H9 (cell line): ENCODE results near the gene MUTYH. TPM values are rescaled to one million over a fixed set of nuclear protein-coding genes. Genes with fewer than 3 reads are reported as not detected.

Source experiments
- DNase-seq: peaks from one replicate; pipeline ENCODE4 v3.0.0-alpha.2; 2017
- H2AFZ ChIP-seq: one replicate; pipeline ENCODE4 v1.6.1; 2013; ENCODE audit warnings: mild to moderate bottlenecking, low read length, control low read depth, moderate library complexity
- H2AK5ac ChIP-seq: 2 replicates; pipeline ENCODE4 v1.6.1; 2013; ENCODE audit warnings: low read length, control low read depth, mixed read lengths; ENCODE audit not compliant: insufficient read length
- H2BK120ac ChIP-seq: one replicate; pipeline ENCODE4 v1.6.1; 2013; ENCODE audit warnings: low read depth, mild to moderate bottlenecking, low read length, control low read depth, inconsistent platforms; ENCODE audit not compliant: poor library complexity, severe bottlenecking
- H2BK12ac ChIP-seq: 2 replicates; pipeline ENCODE4 v1.6.1; 2013; ENCODE audit warnings: low read length, control low read depth, mixed read lengths, low read depth; ENCODE audit not compliant: insufficient read length
- H2BK15ac ChIP-seq: 2 replicates; pipeline ENCODE4 v1.6.1; 2013; ENCODE audit warnings: low read depth, low read length, control low read depth
- H2BK20ac ChIP-seq: one replicate; pipeline ENCODE4 v1.6.1; 2013; ENCODE audit warnings: low read depth, mild to moderate bottlenecking, low read length, control low read depth, inconsistent platforms; ENCODE audit not compliant: poor library complexity, severe bottlenecking
- H2BK5ac ChIP-seq: 2 replicates; pipeline ENCODE4 v1.6.1; 2013; ENCODE audit warnings: low read length, control low read depth, mixed read lengths; ENCODE audit not compliant: insufficient read length
- H3K14ac ChIP-seq: 2 replicates; pipeline ENCODE4 v1.6.1; 2013; ENCODE audit warnings: low read length, control low read depth; ENCODE audit not compliant: insufficient read depth
- H3K18ac ChIP-seq: 2 replicates; pipeline ENCODE4 v1.6.1; 2013; ENCODE audit warnings: low read depth, mild to moderate bottlenecking, mixed read lengths, low read length, control low read depth; ENCODE audit not compliant: insufficient read length
- H3K23ac ChIP-seq: 2 replicates; pipeline ENCODE4 v1.6.1; 2013; ENCODE audit warnings: low read length, control low read depth, mixed read lengths, low read depth; ENCODE audit not compliant: insufficient read length
- H3K23me2 ChIP-seq: 2 replicates; pipeline ENCODE4 v1.6.1; 2013; ENCODE audit warnings: low read depth, mild to moderate bottlenecking, mixed read lengths, low read length, control low read depth; ENCODE audit not compliant: insufficient read length, poor library complexity, severe bottlenecking
- H3K27ac ChIP-seq: 2 replicates; pipeline ENCODE4 v1.5.1; 2013; ENCODE audit warnings: low read length, control low read depth, mixed read lengths, low read depth; ENCODE audit not compliant: insufficient read length
- H3K27me3 ChIP-seq: 2 replicates; pipeline ENCODE4 v1.6.1; 2013; ENCODE audit warnings: low read length, control low read depth, inconsistent platforms; ENCODE audit not compliant: insufficient read depth
- H3K4ac ChIP-seq: 2 replicates; pipeline ENCODE4 v1.6.1; 2013; ENCODE audit warnings: low read depth, mild to moderate bottlenecking, control low read depth, inconsistent platforms, low read length, moderate library complexity
- H3K4me1 ChIP-seq: 2 replicates; pipeline ENCODE4 v1.6.1; 2013; ENCODE audit warnings: low read length, control low read depth, inconsistent platforms; ENCODE audit not compliant: insufficient read depth
- H3K4me2 ChIP-seq: 2 replicates; pipeline ENCODE4 v1.6.1; 2013; ENCODE audit warnings: low read length, control low read depth, mixed read lengths; ENCODE audit not compliant: insufficient read length, insufficient read depth
- H3K56ac ChIP-seq: 2 replicates; pipeline ENCODE4 v1.6.1; 2013; ENCODE audit warnings: low read depth, mild to moderate bottlenecking, mixed read lengths, low read length, control low read depth; ENCODE audit not compliant: insufficient read length
- H3K79me1 ChIP-seq: 2 replicates; pipeline ENCODE4 v1.6.1; 2013; ENCODE audit warnings: low read depth, mild to moderate bottlenecking, moderate library complexity, low read length, control low read depth, inconsistent platforms; ENCODE audit not compliant: insufficient read depth, poor library complexity, severe bottlenecking
- H3K79me2 ChIP-seq: 2 replicates; pipeline ENCODE4 v1.6.1; 2013; ENCODE audit warnings: low read length, control low read depth, inconsistent platforms; ENCODE audit not compliant: insufficient read depth
- H3K9ac ChIP-seq: 2 replicates; pipeline ENCODE4 v1.6.1; 2013; ENCODE audit warnings: low read length, control low read depth, mixed read lengths; ENCODE audit not compliant: insufficient read length; ENCODE audit errors: extremely low read depth
- H3K9me3 ChIP-seq: one replicate; pipeline ENCODE4 v1.6.1; 2013; ENCODE audit warnings: low read depth, low read length, inconsistent platforms; ENCODE audit not compliant: control insufficient read depth
- H3T11ph ChIP-seq: one replicate; pipeline ENCODE4 v1.6.1; 2013; ENCODE audit warnings: mild to moderate bottlenecking, low read length, control low read depth, inconsistent platforms
- H4K20me1 ChIP-seq: one replicate; pipeline ENCODE4 v1.6.1; 2013; ENCODE audit not compliant: control insufficient read depth, insufficient read length, insufficient read depth
- H4K5ac ChIP-seq: 2 replicates; pipeline ENCODE4 v1.6.1; 2013; ENCODE audit warnings: low read depth, mild to moderate bottlenecking, mixed read lengths, low read length, control low read depth; ENCODE audit not compliant: insufficient read length
- H4K8ac ChIP-seq: replicated peaks from 2 replicates; pipeline ENCODE4 v1.6.1; 2013; ENCODE audit warnings: low read length, control low read depth, mixed read lengths, low read depth; ENCODE audit not compliant: insufficient read length
- H4K91ac ChIP-seq: 2 replicates; pipeline ENCODE4 v1.6.1; 2013; ENCODE audit warnings: low read depth, mild to moderate bottlenecking, moderate library complexity, mixed read lengths, low read length, control low read depth; ENCODE audit not compliant: insufficient read length
- H3K27ac Mint-ChIP-seq, 3 experiments: 2 replicates in 2 of 3; 3 replicates in 1 of 3; pipeline ENCODE4 v1.8.0; 2020 to 2021; ENCODE audit warnings: mixed read lengths in 3 of 3, mild to moderate bottlenecking in 1 of 3, moderate library complexity in 1 of 3
- H3K27me3 Mint-ChIP-seq: 2 replicates; pipeline ENCODE4 v1.8.0; 2021; ENCODE audit warnings: low read depth, mild to moderate bottlenecking, moderate library complexity, mixed read lengths
- H3K36me3 Mint-ChIP-seq, 3 experiments: 2 replicates in 2 of 3; 3 replicates in 1 of 3; pipeline ENCODE4 v1.8.0; 2020 to 2021; ENCODE audit warnings: low read depth in 3 of 3, mixed read lengths in 3 of 3; ENCODE audit not compliant: insufficient read depth in 1 of 3
- H3K4me1 Mint-ChIP-seq, 2 experiments: 2 replicates each; pipeline ENCODE4 v1.8.0; 2020; ENCODE audit warnings: mixed read lengths in 2 of 2
- H3K4me3 Mint-ChIP-seq, 2 experiments: 2 replicates in 1 of 2; 3 replicates in 1 of 2; pipeline ENCODE4 v1.8.0; 2020 to 2021; ENCODE audit warnings: mild to moderate bottlenecking in 2 of 2, mixed read lengths in 2 of 2, moderate library complexity in 1 of 2
- H3K9me3 Mint-ChIP-seq, 2 experiments: 2 replicates in 1 of 2; 3 replicates in 1 of 2; pipeline ENCODE4 v1.8.0; 2020; ENCODE audit warnings: mild to moderate bottlenecking in 2 of 2, mixed read lengths in 2 of 2, moderate library complexity in 1 of 2
- WGBS: extraction: QIAGEN DNeasy Blood & Tissue Kit; methylation state at CpG from one replicate; pipeline ENCODE4 v1.1.7; 2013; ENCODE audit warnings: missing lambda C conversion rate, low lambda C conversion rate, mixed read lengths; ENCODE audit not compliant: insufficient read length; ENCODE audit errors: extremely low coverage; 5-methylcytosine and 5-hydroxymethylcytosine counted together
- total RNA-seq: library from RNA; stranded (reverse); gene quantifications from 2 replicates; pipeline ENCODE4 v1.2.1, GENCODE V29; 2021
- TF ChIP-seq, protein P1 (sequence below): fragments of 200-600 bp; sonication (generic); conservative IDR thresholded peaks from 3 replicates; pipeline ENCODE4 v1.8.0; 2021; ENCODE audit warnings: antibody characterized with exemption, mild to moderate bottlenecking

MUTYH gene
- total RNA-seq, 1 experiment from 2014 or later: 52.6 TPM

DNA sequence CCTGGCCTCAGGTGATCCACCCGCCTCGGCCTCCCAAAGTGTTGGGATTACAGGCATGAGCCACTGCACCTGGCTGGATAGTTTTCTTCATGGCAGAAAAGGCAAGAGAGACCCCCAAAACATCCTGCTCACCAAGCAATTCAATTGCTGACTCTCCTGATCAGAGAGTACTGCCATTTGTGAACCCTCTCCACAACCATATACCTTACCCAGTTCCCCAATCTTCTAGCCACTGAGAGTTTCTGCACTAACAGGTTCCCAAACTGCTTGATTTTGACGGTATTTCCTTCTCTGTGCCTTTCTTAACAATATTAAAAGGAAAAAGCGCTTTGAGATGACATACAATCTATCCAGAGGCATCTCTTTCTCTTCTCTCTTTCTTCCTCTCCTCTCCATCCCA lies 39.9 kb upstream of the MUTYH start:
- H3K9me3 ChIP-seq: no peaks in the 10 kb centered on the region
- Mint-ChIP-seq H3K9me3 (no peaks in the 10 kb centered on the region), H3K4me3 (no peak overlapping the region), H3K36me3 (no peaks in the 10 kb centered on the region), H3K27me3 (no peaks in the 10 kb centered on the region), H3K4me1 (no peaks in the 10 kb centered on the region), H3K27ac (no peak overlapping the region; a peak in 1 of 7 replicates)
- H3K56ac ChIP-seq: no peak overlapping the region
- no peak overlapping the region for H2AFZ ChIP-seq
- H2BK15ac ChIP-seq: no peak overlapping the region
- no peak overlapping the region for H4K91ac ChIP-seq
- H4K8ac ChIP-seq: no peak overlapping the region
- no peaks in the 10 kb centered on the region for H3K79me2 ChIP-seq
- H4K5ac ChIP-seq: no peak overlapping the region
- H3K4me1 ChIP-seq: no peaks in the 10 kb centered on the region
- no peaks in the 10 kb centered on the region for H4K20me1 ChIP-seq
- no peak overlapping the region for H3K27ac ChIP-seq
- no peaks in the 10 kb centered on the region for H3K23me2 ChIP-seq
- WGBS: no CpG with 5 or more reads among the region's 4 CpGs
- H3K79me1 ChIP-seq: no peaks in the 10 kb centered on the region
- H3T11ph ChIP-seq: no peak overlapping the region
- no peak overlapping the region for H2AK5ac ChIP-seq
- H3K27me3 ChIP-seq: no peaks in the 10 kb centered on the region
- no peak overlapping the region for H3K4ac ChIP-seq
- H3K18ac ChIP-seq: no peak overlapping the region
- no peak overlapping the region for H3K14ac ChIP-seq
- H2BK120ac ChIP-seq: no peak overlapping the region
- H3K23ac ChIP-seq: no peak overlapping the region
- H3K4me2 ChIP-seq: no peak overlapping the region
- no peak overlapping the region for H2BK20ac ChIP-seq
- no peak overlapping the region for H2BK5ac ChIP-seq
- TF ChIP-seq, protein P1, sequence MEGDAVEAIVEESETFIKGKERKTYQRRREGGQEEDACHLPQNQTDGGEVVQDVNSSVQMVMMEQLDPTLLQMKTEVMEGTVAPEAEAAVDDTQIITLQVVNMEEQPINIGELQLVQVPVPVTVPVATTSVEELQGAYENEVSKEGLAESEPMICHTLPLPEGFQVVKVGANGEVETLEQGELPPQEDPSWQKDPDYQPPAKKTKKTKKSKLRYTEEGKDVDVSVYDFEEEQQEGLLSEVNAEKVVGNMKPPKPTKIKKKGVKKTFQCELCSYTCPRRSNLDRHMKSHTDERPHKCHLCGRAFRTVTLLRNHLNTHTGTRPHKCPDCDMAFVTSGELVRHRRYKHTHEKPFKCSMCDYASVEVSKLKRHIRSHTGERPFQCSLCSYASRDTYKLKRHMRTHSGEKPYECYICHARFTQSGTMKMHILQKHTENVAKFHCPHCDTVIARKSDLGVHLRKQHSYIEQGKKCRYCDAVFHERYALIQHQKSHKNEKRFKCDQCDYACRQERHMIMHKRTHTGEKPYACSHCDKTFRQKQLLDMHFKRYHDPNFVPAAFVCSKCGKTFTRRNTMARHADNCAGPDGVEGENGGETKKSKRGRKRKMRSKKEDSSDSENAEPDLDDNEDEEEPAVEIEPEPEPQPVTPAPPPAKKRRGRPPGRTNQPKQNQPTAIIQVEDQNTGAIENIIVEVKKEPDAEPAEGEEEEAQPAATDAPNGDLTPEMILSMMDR: no peak
- H3K9ac ChIP-seq: no peak overlapping the region
- H2BK12ac ChIP-seq: no peak overlapping the region
- DNase-seq: no peak
